NOMO-1 (cell line): ENCODE measurements around the gene FANCB.
A peak's percentile ranks its signal among the peaks of the same experiment; 100 is the strongest.

ENCODE experiments used
- DNase-seq, 2 experiments: peaks; one replicate each; lab custom pipeline; 2025; ENCODE audit not compliant: unreplicated experiment in 2 of 2; lab: John Stamatoyannopoulos, UW

The FANCB gene

GRCh38 chrX:14843666-14844065, 29.2 kb downstream of the FANCB start:
- DNase-seq, result no peak

GRCh38 chrX:14837155-14837554, 35.7 kb downstream of the FANCB start:
- DNase-seq, result no peak

GRCh38 chrX:14832586-14832985, 40.3 kb downstream of the FANCB start:
- DNase-seq, result no peak

- DNase-seq, result no peak
Measured at GRCh38 chrX:14832151-14832550, 40.7 kb downstream of the FANCB start.

- DNase-seq, result no peak
Measured at GRCh38 chrX:14829643-14830042, 43.2 kb downstream of the FANCB start.

- DNase-seq, result no peak
Measured at GRCh38 chrX:14826319-14826718, 46.5 kb downstream of the FANCB start.

- no peak for DNase-seq
Measured at GRCh38 chrX:14825851-14826250, 47.0 kb downstream of the FANCB start.

- no peak for DNase-seq
Measured at GRCh38 chrX:14819769-14820168, 53.1 kb downstream of the FANCB start.

- DNase-seq, result peak; percentile 0 to 8
Measured at GRCh38 chrX:14817571-14817970, 55.3 kb downstream of the FANCB start.

- DNase-seq, result peak; percentile 29 to 43
Measured at GRCh38 chrX:14802943-14803710, 69.7 kb downstream of the FANCB start.

- no peak for DNase-seq
Measured at GRCh38 chrX:14801136-14801535, 71.7 kb downstream of the FANCB start.

GRCh38 chrX:14798805-14799397, 74.0 kb downstream of the FANCB start:
- no peak for DNase-seq
